GM12865 (cell line): ENCODE results near the gene DUSP19.

ENCODE experiments used
- DNase-seq: peaks from one replicate; pipeline ENCODE4 v3.0.0; 2010; ENCODE audit warnings: low read depth
- H3K4me3 ChIP-seq: 2 replicates; pipeline ENCODE4 v1.5.1; 2011; ENCODE audit warnings: mild to moderate bottlenecking, low read depth, low read length, control low read depth
- TF ChIP-seq, protein P1 (sequence below): IDR thresholded peaks from 2 replicates; pipeline ENCODE4 v1.5.1; 2011; ENCODE audit warnings: low read length, control low read depth, low read depth, inconsistent platforms; ENCODE audit not compliant: insufficient read depth; ENCODE audit errors: missing control alignments

The DUSP19 gene

DNA sequence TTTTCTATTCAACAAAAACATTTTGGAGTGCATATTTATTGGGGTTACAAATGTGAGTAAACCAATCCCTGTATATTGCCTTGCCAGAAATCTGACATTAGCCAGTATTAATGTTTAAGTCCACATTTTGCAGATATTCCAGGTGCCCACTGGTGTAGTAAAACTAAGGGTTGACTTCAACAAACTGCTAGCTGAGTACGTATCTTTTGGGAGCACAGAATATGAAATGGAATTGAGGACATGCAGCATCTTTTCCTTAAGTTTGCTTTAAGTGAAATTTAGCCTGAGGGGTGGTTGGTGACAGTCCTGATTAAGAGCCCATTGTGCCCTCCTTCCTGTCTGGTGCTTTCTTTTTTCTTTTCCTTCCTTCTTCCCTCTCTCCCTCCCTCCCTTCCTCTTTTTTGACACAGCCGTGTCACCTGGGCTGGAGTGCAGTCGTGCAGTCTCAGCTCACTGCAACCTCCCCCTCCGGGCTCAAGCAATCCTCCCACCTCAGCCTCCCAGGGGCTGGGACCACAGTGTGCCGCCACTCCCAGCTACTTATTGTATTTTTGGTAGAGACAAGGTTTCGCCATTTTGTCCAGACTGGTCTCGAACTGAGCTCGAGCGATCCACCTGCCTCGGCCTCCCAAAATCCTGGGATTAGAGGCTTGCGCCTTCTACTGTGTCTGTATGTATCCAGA is 47.3 kb downstream of the DUSP19 start:
- H3K4me3 ChIP-seq = peak overlapping the region; percentile 67
- DNase-seq = no peak
- TF ChIP-seq, protein P1, sequence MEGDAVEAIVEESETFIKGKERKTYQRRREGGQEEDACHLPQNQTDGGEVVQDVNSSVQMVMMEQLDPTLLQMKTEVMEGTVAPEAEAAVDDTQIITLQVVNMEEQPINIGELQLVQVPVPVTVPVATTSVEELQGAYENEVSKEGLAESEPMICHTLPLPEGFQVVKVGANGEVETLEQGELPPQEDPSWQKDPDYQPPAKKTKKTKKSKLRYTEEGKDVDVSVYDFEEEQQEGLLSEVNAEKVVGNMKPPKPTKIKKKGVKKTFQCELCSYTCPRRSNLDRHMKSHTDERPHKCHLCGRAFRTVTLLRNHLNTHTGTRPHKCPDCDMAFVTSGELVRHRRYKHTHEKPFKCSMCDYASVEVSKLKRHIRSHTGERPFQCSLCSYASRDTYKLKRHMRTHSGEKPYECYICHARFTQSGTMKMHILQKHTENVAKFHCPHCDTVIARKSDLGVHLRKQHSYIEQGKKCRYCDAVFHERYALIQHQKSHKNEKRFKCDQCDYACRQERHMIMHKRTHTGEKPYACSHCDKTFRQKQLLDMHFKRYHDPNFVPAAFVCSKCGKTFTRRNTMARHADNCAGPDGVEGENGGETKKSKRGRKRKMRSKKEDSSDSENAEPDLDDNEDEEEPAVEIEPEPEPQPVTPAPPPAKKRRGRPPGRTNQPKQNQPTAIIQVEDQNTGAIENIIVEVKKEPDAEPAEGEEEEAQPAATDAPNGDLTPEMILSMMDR = no peak

DNA sequence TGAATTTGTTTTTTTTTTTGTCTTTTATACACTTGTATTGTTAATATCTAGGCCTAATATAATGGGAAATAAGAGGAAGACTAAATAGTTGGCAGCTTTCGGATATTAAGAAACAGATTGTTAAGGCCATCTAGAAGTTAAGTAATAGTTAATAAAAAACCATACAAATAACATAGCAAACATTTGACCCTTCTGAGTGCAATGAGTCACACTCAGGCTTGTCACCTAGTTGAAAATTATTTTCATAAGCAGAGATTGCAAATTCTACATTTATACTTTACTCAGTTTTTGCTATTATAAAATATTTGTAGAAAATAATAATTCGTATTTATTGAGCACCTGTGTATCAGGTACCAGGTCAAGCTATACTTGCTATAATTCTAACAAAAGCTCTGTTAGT is 48.1 kb downstream of the DUSP19 start:
- no peak overlapping the region for H3K4me3 ChIP-seq
- no peak for DNase-seq
- TF ChIP-seq, protein P1 = no peak

DNA sequence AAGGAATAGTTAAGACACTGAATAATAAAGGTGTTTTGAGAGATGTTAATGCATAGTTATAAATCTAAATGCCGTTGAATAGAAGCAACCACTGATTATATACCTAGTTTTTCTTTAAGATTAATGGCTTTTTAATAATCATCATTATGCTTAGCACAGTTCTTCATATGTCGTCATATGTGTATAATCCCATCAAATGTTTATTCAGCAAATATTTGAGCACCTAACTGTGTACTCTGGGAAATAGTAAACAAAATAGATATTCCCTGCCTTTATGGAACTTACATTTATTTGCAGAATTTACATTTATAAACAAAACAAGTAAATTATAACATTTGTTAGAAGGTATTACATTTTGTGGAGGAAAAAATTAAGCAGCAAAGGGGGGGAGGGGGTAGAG is 55.5 kb downstream of the DUSP19 start:
- TF ChIP-seq, protein P1 = no peak
- no peak for DNase-seq
- no peak overlapping the region for H3K4me3 ChIP-seq

DNA sequence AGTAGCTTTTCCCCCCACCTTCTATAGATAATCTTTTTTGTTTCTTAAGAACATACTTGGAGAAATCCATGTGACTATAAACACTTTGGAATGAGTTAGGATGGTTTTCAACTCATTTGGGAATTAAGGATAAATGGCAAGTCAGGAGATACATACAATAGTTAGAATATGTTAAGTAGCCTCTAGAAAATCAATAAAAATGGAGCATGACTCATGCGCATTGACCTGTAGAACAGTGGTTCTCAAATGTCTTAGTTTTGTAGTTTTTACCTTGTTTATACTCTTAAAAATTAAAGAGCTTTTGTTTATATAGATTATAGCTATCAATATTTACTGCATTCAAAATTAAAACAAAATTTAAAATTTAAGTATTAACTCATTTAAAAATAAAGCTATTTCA is 70.4 kb downstream of the DUSP19 start:
- DNase-seq = no peak
- H3K4me3 ChIP-seq = no peak overlapping the region
- TF ChIP-seq, protein P1 = no peak

DNA sequence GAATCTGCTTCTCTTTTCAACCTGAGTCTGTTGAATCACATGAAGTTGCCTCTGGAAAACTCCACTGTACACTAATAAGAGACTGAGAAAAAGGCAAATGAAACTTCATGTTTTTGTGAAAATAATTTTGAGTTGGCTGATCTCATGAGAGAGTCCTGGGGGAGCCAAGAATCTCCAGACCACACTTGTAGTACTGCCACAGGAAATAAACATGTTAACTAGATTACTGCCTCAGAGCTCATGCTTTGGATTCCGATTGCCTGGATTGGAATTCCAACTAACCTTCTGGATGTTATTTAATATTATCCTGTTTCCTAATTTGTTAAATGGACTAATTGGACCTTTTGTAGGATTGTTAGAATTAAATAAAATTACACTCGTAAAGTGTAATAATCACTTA is 70.9 kb downstream of the DUSP19 start:
- TF ChIP-seq, protein P1 = no peak
- no peak overlapping the region for H3K4me3 ChIP-seq
- DNase-seq = no peak
